ENCODE measurements around the gene PRDM15.

Gene PRDM15

GRCh38 chr21:41817228-41817627 is 61.9 kb downstream of the PRDM15 start:
- H3K4me1 Mint-ChIP-seq (ENCODE audit: low read depth) = no peaks in the 10 kb centered on the region
- H3K27me3 Mint-ChIP-seq (ENCODE audit: low read depth) = no peaks in the 10 kb centered on the region
- no peaks in the 10 kb centered on the region for H3K36me3 Mint-ChIP-seq (ENCODE audit: low read depth)
- no peak overlapping the region for H3K27ac Mint-ChIP-seq
- no peak overlapping the region for H3K4me3 Mint-ChIP-seq
- no peaks in the 10 kb centered on the region for H3K9me3 Mint-ChIP-seq

- no peak overlapping the region for H3K27ac Mint-ChIP-seq
- H3K27me3 Mint-ChIP-seq (ENCODE audit: low read depth) = no peaks in the 10 kb centered on the region
- no peak overlapping the region for H3K4me3 Mint-ChIP-seq
- no peaks in the 10 kb centered on the region for H3K9me3 Mint-ChIP-seq
- H3K4me1 Mint-ChIP-seq (ENCODE audit: low read depth) = no peaks in the 10 kb centered on the region
- no peaks in the 10 kb centered on the region for H3K36me3 Mint-ChIP-seq (ENCODE audit: low read depth)
These were observed 62.5 kb downstream of the PRDM15 start for GRCh38 chr21:41816583-41817165.

GRCh38 chr21:41815652-41816582 is 63.2 kb downstream of the PRDM15 start:
- Mint-ChIP-seq H3K36me3 (ENCODE audit: low read depth) (no peaks in the 10 kb centered on the region), H3K27ac (no peak overlapping the region), H3K9me3 (no peaks in the 10 kb centered on the region), H3K27me3 (ENCODE audit: low read depth) (no peaks in the 10 kb centered on the region), H3K4me3 (no peak overlapping the region), H3K4me1 (ENCODE audit: low read depth) (no peaks in the 10 kb centered on the region)

- no peaks in the 10 kb centered on the region for H3K36me3 Mint-ChIP-seq (ENCODE audit: low read depth)
- no peaks in the 10 kb centered on the region for H3K9me3 Mint-ChIP-seq
- no peaks in the 10 kb centered on the region for H3K4me1 Mint-ChIP-seq (ENCODE audit: low read depth)
- H3K27ac Mint-ChIP-seq = no peak overlapping the region
- H3K27me3 Mint-ChIP-seq (ENCODE audit: low read depth) = no peaks in the 10 kb centered on the region
- no peak overlapping the region for H3K4me3 Mint-ChIP-seq
These were observed 65.9 kb downstream of the PRDM15 start for GRCh38 chr21:41813226-41813625.

- Mint-ChIP-seq H3K9me3 (no peaks in the 10 kb centered on the region), H3K27me3 (ENCODE audit: low read depth) (no peaks in the 10 kb centered on the region), H3K36me3 (ENCODE audit: low read depth) (peaks cover 2% of the 10 kb centered on the region), H3K4me1 (ENCODE audit: low read depth) (no peaks in the 10 kb centered on the region), H3K4me3 (no peak overlapping the region), H3K27ac (no peak overlapping the region)
These were observed 66.5 kb downstream of the PRDM15 start for GRCh38 chr21:41812679-41813078.

- peaks cover 10% of the 10 kb centered on the region for H3K9me3 Mint-ChIP-seq
- peaks cover 9% of the 10 kb centered on the region for H3K36me3 Mint-ChIP-seq (ENCODE audit: low read depth)
- no peaks in the 10 kb centered on the region for H3K4me1 Mint-ChIP-seq (ENCODE audit: low read depth)
- H3K4me3 Mint-ChIP-seq = no peak overlapping the region
- no peak overlapping the region for H3K27ac Mint-ChIP-seq
- H3K27me3 Mint-ChIP-seq (ENCODE audit: low read depth) = no peaks in the 10 kb centered on the region
These were observed 68.6 kb downstream of the PRDM15 start for GRCh38 chr21:41810597-41810932.

- no peaks in the 10 kb centered on the region for H3K4me1 Mint-ChIP-seq (ENCODE audit: low read depth)
- H3K36me3 Mint-ChIP-seq (ENCODE audit: low read depth) = peaks cover 12% of the 10 kb centered on the region
- no peak overlapping the region for H3K4me3 Mint-ChIP-seq
- H3K27me3 Mint-ChIP-seq (ENCODE audit: low read depth) = no peaks in the 10 kb centered on the region
- no peak overlapping the region for H3K27ac Mint-ChIP-seq
- H3K9me3 Mint-ChIP-seq = peaks cover 10% of the 10 kb centered on the region
These were observed 69.1 kb downstream of the PRDM15 start for GRCh38 chr21:41809891-41810596.

GRCh38 chr21:41808846-41809245 is 70.3 kb downstream of the PRDM15 start:
- Mint-ChIP-seq H3K4me3 (no peak overlapping the region), H3K27ac (no peak overlapping the region), H3K9me3 (peaks cover 10% of the 10 kb centered on the region), H3K27me3 (ENCODE audit: low read depth) (no peaks in the 10 kb centered on the region), H3K4me1 (ENCODE audit: low read depth) (no peaks in the 10 kb centered on the region), H3K36me3 (ENCODE audit: low read depth) (peaks cover 15% of the 10 kb centered on the region)

GRCh38 chr21:41808094-41808493 is 71.0 kb downstream of the PRDM15 start:
- Mint-ChIP-seq H3K9me3 (peaks cover 10% of the 10 kb centered on the region), H3K27ac (no peak overlapping the region), H3K27me3 (ENCODE audit: low read depth) (no peaks in the 10 kb centered on the region), H3K36me3 (ENCODE audit: low read depth) (peaks cover 15% of the 10 kb centered on the region), H3K4me1 (ENCODE audit: low read depth) (no peaks in the 10 kb centered on the region), H3K4me3 (no peak overlapping the region)

GRCh38 chr21:41806773-41807172 is 72.4 kb downstream of the PRDM15 start:
- Mint-ChIP-seq H3K4me1 (ENCODE audit: low read depth) (no peaks in the 10 kb centered on the region), H3K4me3 (no peak overlapping the region), H3K27me3 (ENCODE audit: low read depth) (no peaks in the 10 kb centered on the region), H3K36me3 (ENCODE audit: low read depth) (peaks cover 15% of the 10 kb centered on the region), H3K9me3 (peaks cover 10% of the 10 kb centered on the region), H3K27ac (no peak overlapping the region)

- Mint-ChIP-seq H3K4me1 (ENCODE audit: low read depth) (no peaks in the 10 kb centered on the region), H3K27ac (no peak overlapping the region), H3K27me3 (ENCODE audit: low read depth) (no peaks in the 10 kb centered on the region), H3K9me3 (peaks cover 10% of the 10 kb centered on the region), H3K4me3 (no peak overlapping the region), H3K36me3 (ENCODE audit: low read depth) (peaks cover 17% of the 10 kb centered on the region)
These were observed 73.5 kb downstream of the PRDM15 start for GRCh38 chr21:41805643-41806042.

GRCh38 chr21:41805038-41805437 is 74.1 kb downstream of the PRDM15 start:
- H3K27me3 Mint-ChIP-seq (ENCODE audit: low read depth) = no peaks in the 10 kb centered on the region
- H3K4me3 Mint-ChIP-seq = no peak overlapping the region
- H3K36me3 Mint-ChIP-seq (ENCODE audit: low read depth) = peaks cover 17% of the 10 kb centered on the region
- H3K4me1 Mint-ChIP-seq (ENCODE audit: low read depth) = no peaks in the 10 kb centered on the region
- peaks cover 10% of the 10 kb centered on the region for H3K9me3 Mint-ChIP-seq
- H3K27ac Mint-ChIP-seq = no peak overlapping the region

- peaks cover 10% of the 10 kb centered on the region for H3K9me3 Mint-ChIP-seq
- no peak overlapping the region for H3K27ac Mint-ChIP-seq
- H3K4me3 Mint-ChIP-seq = no peak overlapping the region
- H3K27me3 Mint-ChIP-seq (ENCODE audit: low read depth) = no peaks in the 10 kb centered on the region
- peaks cover 19% of the 10 kb centered on the region for H3K36me3 Mint-ChIP-seq (ENCODE audit: low read depth)
- H3K4me1 Mint-ChIP-seq (ENCODE audit: low read depth) = no peaks in the 10 kb centered on the region
These were observed 74.8 kb downstream of the PRDM15 start for GRCh38 chr21:41804381-41804780.

- peaks cover 21% of the 10 kb centered on the region for H3K36me3 Mint-ChIP-seq (ENCODE audit: low read depth)
- H3K27me3 Mint-ChIP-seq (ENCODE audit: low read depth) = no peaks in the 10 kb centered on the region
- H3K4me1 Mint-ChIP-seq (ENCODE audit: low read depth) = no peaks in the 10 kb centered on the region
- H3K27ac Mint-ChIP-seq = no peak overlapping the region
- no peak overlapping the region for H3K4me3 Mint-ChIP-seq
- H3K9me3 Mint-ChIP-seq = peaks cover 10% of the 10 kb centered on the region
These were observed 75.8 kb downstream of the PRDM15 start for GRCh38 chr21:41803316-41803715.

- Mint-ChIP-seq H3K27me3 (ENCODE audit: low read depth) (no peaks in the 10 kb centered on the region), H3K4me3 (no peak overlapping the region), H3K9me3 (peaks cover 10% of the 10 kb centered on the region), H3K36me3 (ENCODE audit: low read depth) (peaks cover 18% of the 10 kb centered on the region), H3K27ac (no peak overlapping the region), H3K4me1 (ENCODE audit: low read depth) (no peaks in the 10 kb centered on the region)
These were observed 76.5 kb downstream of the PRDM15 start for GRCh38 chr21:41802684-41803083.

All from T-helper 1 cell treated with Interleukin-12 subunit alpha and Interleukin-12 subunit beta and Interleukin-4 antibody, amounts not matched to agents 30 μg/mL and 1 μg/mL, for 36 hours (primary cell).